GM12891 (cell line): ENCODE data around the gene KCNQ5.

Source experiments
- PAX5 ChIP-seq: IDR thresholded peaks from 2 replicates; pipeline ENCODE4 v1.6.1; 2011; ENCODE audit warnings: low read length, moderate library complexity, mild to moderate bottlenecking; ENCODE audit not compliant: insufficient read depth, severe bottlenecking
- POLR2A ChIP-seq: IDR thresholded peaks from 2 replicates; pipeline ENCODE4 v1.6.1; 2011; ENCODE audit warnings: low read depth, low read length, control low read depth
- POLR2AphosphoS5 ChIP-seq: IDR thresholded peaks from 2 replicates; pipeline ENCODE4 v1.6.1; 2011; ENCODE audit warnings: low read depth, low read length, control low read depth
- SPI1 ChIP-seq: IDR thresholded peaks from 2 replicates; pipeline ENCODE4 v1.6.1; 2011; ENCODE audit warnings: low read depth, low read length, control low read depth
- TAF1 ChIP-seq: IDR thresholded peaks from 2 replicates; pipeline ENCODE4 v1.6.1; 2011; ENCODE audit warnings: low read depth, low read length, control low read depth

- TF ChIP-seq POLR2A: no peak
- TF ChIP-seq POLR2AphosphoS5: no peak
- no peak for TF ChIP-seq TAF1
- no peak for TF ChIP-seq SPI1
- no peak for TF ChIP-seq PAX5
Measured at GRCh38 chr6:72624557-72625160, 2.8 kb downstream of the KCNQ5 start.
